Osteoblast (primary cell): ENCODE data around the gene ALG6. TPM values are rescaled to one million over a fixed set of nuclear protein-coding genes. Genes with fewer than 3 reads are reported as not detected.

Source experiments
- DNase-seq: peaks from one replicate; pipeline ENCODE4 v3.0.0; 2011; ENCODE audit warnings: low spot score, mixed read lengths; ENCODE audit not compliant: insufficient read length; ENCODE audit errors: missing footprints
- H2AFZ ChIP-seq: 2 replicates; pipeline ENCODE4 v1.6.0; 2011; ENCODE audit warnings: mild to moderate bottlenecking, low read length
- H3K27ac ChIP-seq: 2 replicates; pipeline ENCODE4 v1.5.1; 2011; ENCODE audit warnings: mild to moderate bottlenecking, low read depth, low read length, moderate library complexity
- H3K27me3 ChIP-seq: 2 replicates; pipeline ENCODE4 v1.6.0; 2012; ENCODE audit warnings: mild to moderate bottlenecking, control low read depth, inconsistent platforms, low read length, moderate library complexity; ENCODE audit not compliant: insufficient read depth
- H3K36me3 ChIP-seq: 2 replicates; pipeline ENCODE4 v1.5.1; 2011; ENCODE audit warnings: mild to moderate bottlenecking, low read length, control low read depth, moderate library complexity; ENCODE audit not compliant: insufficient read depth
- H3K4me1 ChIP-seq: 2 replicates; pipeline ENCODE4 v1.5.1; 2011; ENCODE audit warnings: mild to moderate bottlenecking, low read length, control low read depth, moderate library complexity; ENCODE audit not compliant: insufficient read depth
- H3K4me2 ChIP-seq: 2 replicates; pipeline ENCODE4 v1.6.0; 2011; ENCODE audit warnings: mild to moderate bottlenecking, low read length; ENCODE audit not compliant: insufficient read depth
- H3K4me3 ChIP-seq: fragments of 200-600 bp; sonication (generic); 3 replicates; pipeline ENCODE4 v1.5.1; 2012; ENCODE audit warnings: mild to moderate bottlenecking, low read length, inconsistent platforms; ENCODE audit not compliant: insufficient read depth
- H3K79me2 ChIP-seq: 2 replicates; pipeline ENCODE4 v1.6.0; 2012; ENCODE audit warnings: mild to moderate bottlenecking, low read length, control low read depth, inconsistent platforms; ENCODE audit not compliant: insufficient read depth
- H3K9me3 ChIP-seq: 2 replicates; pipeline ENCODE4 v1.5.1; 2011; ENCODE audit warnings: low read depth, low read length, control low read depth
- H4K20me1 ChIP-seq: 2 replicates; pipeline ENCODE4 v1.6.0; 2012; ENCODE audit warnings: mild to moderate bottlenecking, low read length, control low read depth; ENCODE audit not compliant: insufficient read depth
- small RNA-seq: library from RNA; depleted of rRNA; stranded (forward); fragments of <200 nt; gene quantifications from one replicate; pipeline ENCODE3, GENCODE V24; 2012
- total RNA-seq: library from RNA; depleted of rRNA; stranded (reverse); fragments of >200 nt; gene quantifications from 2 replicates; pipeline ENCODE4 v1.2.3, GENCODE V29; 2012
- TF ChIP-seq, protein P1 (sequence below): IDR thresholded peaks from 2 replicates; pipeline ENCODE4 v1.5.1; 2011; ENCODE audit warnings: mild to moderate bottlenecking, low read depth, low read length, moderate library complexity; ENCODE audit errors: extremely low read depth

ALG6 gene
- total RNA-seq, 1 donor = 8.3 TPM

GRCh38 chr1:63487336-63488065 lies 120.1 kb downstream of the ALG6 start:
- TF ChIP-seq, protein P1, sequence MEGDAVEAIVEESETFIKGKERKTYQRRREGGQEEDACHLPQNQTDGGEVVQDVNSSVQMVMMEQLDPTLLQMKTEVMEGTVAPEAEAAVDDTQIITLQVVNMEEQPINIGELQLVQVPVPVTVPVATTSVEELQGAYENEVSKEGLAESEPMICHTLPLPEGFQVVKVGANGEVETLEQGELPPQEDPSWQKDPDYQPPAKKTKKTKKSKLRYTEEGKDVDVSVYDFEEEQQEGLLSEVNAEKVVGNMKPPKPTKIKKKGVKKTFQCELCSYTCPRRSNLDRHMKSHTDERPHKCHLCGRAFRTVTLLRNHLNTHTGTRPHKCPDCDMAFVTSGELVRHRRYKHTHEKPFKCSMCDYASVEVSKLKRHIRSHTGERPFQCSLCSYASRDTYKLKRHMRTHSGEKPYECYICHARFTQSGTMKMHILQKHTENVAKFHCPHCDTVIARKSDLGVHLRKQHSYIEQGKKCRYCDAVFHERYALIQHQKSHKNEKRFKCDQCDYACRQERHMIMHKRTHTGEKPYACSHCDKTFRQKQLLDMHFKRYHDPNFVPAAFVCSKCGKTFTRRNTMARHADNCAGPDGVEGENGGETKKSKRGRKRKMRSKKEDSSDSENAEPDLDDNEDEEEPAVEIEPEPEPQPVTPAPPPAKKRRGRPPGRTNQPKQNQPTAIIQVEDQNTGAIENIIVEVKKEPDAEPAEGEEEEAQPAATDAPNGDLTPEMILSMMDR = no peak
- no peaks in the 10 kb centered on the region for H3K27me3 ChIP-seq
- H2AFZ ChIP-seq = no peak overlapping the region
- no peak for DNase-seq
- H3K36me3 ChIP-seq = no peaks in the 10 kb centered on the region
- no peaks in the 10 kb centered on the region for H3K79me2 ChIP-seq
- no peaks in the 10 kb centered on the region for H3K4me1 ChIP-seq
- no peaks in the 10 kb centered on the region for H3K9me3 ChIP-seq
- no peak overlapping the region for H3K4me2 ChIP-seq
- no peak overlapping the region for H3K27ac ChIP-seq
- H4K20me1 ChIP-seq = no peaks in the 10 kb centered on the region
- H3K4me3 ChIP-seq = no peak overlapping the region

Small RNA genes within 50 kb of the gene (small RNA-seq; reads per million reads assigned to genes)
- gene MIR6068 = not detected
- not detected for gene RF00019

Other genes starting within 250 kb of the ALG6 start
- not detected in 2 replicates for gene FOXD3, start 45.1 kb upstream of the ALG6 start, total RNA-seq
- gene ITGB3BP, start 155.6 kb downstream of the ALG6 start, total RNA-seq = 10.5 and 13.3 TPM in 2 replicates
- gene EFCAB7, start 155.9 kb downstream of the ALG6 start, total RNA-seq = 11.9 and 13.6 TPM in 2 replicates
- 126 and 128 TPM in 2 replicates for gene PGM1, start 225.8 kb downstream of the ALG6 start, total RNA-seq